H1 (cell line): ENCODE data around the gene ERICH2. TPM values are rescaled to one million over a fixed set of nuclear protein-coding genes. Genes with fewer than 3 reads are reported as not detected.

Experiments
- polyA plus RNA-seq, 7 experiments: library from polyadenylated mRNA; depleted of rRNA in 3 of 7; stranded (reverse) in 5 of 7; unstranded in 2 of 7; fragments of >200 nt in 5 of 7; fragments of 200-250 nt in 2 of 7; gene quantifications; 1 replicate in 5 of 7; 2 replicates in 1 of 7; 4 replicates in 1 of 7; pipeline versions ENCODE4 v1.2.1 to v1.2.3, GENCODE V29; 2011 to 2013; ENCODE audit warnings: missing spikeins in 2 of 7, mixed read lengths in 2 of 7
- total RNA-seq: library from RNA; stranded (reverse); fragmentation: NEBNext Ultra II Directional; extraction: Animal tissue kit (Norgen Biotek cat#: 25700); gene quantifications from 2 replicates; pipeline ENCODE4 v1.2.1, GENCODE V29; 2021
- TF ChIP-seq, protein P1 (sequence below): fragments of 300-600 bp; sonication (generic); IDR thresholded peaks from 2 replicates; pipeline ENCODE4 v1.7.1; 2012; ENCODE audit warnings: low read length, moderate library complexity, mild to moderate bottlenecking, inconsistent platforms; ENCODE audit not compliant: insufficient replicate concordance

ERICH2 gene
- total and polyA plus RNA-seq, 2 of the 8 experiments (the other 6 are each of a cell fraction or from before 2014, with no cell fraction given): 0.20 to 2.1 TPM

DNA sequence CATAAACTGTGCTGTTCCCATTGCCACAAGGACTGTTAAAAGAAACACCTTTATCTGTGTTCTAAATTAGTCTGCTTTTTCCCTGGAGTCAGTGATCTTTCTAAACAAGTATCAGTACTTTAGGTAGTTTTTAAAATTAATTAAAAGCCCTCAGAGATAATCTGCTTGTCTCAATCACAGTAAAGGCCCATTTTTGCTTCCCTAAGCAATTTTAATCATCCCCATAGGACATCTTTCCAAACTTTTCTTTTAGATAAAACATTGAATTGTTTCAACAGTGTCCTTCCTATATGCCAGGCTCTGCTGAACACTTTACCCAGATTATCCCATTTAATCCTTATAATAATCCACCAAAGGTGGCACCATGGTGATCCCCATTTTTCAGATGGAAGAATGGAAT lies 3.9 kb downstream of the ERICH2 start (continued):
- TF ChIP-seq, protein P1, sequence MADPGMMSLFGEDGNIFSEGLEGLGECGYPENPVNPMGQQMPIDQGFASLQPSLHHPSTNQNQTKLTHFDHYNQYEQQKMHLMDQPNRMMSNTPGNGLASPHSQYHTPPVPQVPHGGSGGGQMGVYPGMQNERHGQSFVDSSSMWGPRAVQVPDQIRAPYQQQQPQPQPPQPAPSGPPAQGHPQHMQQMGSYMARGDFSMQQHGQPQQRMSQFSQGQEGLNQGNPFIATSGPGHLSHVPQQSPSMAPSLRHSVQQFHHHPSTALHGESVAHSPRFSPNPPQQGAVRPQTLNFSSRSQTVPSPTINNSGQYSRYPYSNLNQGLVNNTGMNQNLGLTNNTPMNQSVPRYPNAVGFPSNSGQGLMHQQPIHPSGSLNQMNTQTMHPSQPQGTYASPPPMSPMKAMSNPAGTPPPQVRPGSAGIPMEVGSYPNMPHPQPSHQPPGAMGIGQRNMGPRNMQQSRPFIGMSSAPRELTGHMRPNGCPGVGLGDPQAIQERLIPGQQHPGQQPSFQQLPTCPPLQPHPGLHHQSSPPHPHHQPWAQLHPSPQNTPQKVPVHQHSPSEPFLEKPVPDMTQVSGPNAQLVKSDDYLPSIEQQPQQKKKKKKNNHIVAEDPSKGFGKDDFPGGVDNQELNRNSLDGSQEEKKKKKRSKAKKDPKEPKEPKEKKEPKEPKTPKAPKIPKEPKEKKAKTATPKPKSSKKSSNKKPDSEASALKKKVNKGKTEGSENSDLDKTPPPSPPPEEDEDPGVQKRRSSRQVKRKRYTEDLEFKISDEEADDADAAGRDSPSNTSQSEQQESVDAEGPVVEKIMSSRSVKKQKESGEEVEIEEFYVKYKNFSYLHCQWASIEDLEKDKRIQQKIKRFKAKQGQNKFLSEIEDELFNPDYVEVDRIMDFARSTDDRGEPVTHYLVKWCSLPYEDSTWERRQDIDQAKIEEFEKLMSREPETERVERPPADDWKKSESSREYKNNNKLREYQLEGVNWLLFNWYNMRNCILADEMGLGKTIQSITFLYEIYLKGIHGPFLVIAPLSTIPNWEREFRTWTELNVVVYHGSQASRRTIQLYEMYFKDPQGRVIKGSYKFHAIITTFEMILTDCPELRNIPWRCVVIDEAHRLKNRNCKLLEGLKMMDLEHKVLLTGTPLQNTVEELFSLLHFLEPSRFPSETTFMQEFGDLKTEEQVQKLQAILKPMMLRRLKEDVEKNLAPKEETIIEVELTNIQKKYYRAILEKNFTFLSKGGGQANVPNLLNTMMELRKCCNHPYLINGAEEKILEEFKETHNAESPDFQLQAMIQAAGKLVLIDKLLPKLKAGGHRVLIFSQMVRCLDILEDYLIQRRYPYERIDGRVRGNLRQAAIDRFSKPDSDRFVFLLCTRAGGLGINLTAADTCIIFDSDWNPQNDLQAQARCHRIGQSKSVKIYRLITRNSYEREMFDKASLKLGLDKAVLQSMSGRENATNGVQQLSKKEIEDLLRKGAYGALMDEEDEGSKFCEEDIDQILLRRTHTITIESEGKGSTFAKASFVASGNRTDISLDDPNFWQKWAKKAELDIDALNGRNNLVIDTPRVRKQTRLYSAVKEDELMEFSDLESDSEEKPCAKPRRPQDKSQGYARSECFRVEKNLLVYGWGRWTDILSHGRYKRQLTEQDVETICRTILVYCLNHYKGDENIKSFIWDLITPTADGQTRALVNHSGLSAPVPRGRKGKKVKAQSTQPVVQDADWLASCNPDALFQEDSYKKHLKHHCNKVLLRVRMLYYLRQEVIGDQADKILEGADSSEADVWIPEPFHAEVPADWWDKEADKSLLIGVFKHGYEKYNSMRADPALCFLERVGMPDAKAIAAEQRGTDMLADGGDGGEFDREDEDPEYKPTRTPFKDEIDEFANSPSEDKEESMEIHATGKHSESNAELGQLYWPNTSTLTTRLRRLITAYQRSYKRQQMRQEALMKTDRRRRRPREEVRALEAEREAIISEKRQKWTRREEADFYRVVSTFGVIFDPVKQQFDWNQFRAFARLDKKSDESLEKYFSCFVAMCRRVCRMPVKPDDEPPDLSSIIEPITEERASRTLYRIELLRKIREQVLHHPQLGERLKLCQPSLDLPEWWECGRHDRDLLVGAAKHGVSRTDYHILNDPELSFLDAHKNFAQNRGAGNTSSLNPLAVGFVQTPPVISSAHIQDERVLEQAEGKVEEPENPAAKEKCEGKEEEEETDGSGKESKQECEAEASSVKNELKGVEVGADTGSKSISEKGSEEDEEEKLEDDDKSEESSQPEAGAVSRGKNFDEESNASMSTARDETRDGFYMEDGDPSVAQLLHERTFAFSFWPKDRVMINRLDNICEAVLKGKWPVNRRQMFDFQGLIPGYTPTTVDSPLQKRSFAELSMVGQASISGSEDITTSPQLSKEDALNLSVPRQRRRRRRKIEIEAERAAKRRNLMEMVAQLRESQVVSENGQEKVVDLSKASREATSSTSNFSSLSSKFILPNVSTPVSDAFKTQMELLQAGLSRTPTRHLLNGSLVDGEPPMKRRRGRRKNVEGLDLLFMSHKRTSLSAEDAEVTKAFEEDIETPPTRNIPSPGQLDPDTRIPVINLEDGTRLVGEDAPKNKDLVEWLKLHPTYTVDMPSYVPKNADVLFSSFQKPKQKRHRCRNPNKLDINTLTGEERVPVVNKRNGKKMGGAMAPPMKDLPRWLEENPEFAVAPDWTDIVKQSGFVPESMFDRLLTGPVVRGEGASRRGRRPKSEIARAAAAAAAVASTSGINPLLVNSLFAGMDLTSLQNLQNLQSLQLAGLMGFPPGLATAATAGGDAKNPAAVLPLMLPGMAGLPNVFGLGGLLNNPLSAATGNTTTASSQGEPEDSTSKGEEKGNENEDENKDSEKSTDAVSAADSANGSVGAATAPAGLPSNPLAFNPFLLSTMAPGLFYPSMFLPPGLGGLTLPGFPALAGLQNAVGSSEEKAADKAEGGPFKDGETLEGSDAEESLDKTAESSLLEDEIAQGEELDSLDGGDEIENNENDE: no peak
